GM21423 (cell line): ENCODE data around the gene EEF1AKMT2.
"Not testable (repeated sequence)": the region's sequence is repeated elsewhere in the genome, so short reads cannot be mapped to it uniquely, and the experiment has no call there.

ENCODE experiments used
- ATAC-seq: cut with Tn5 transposase; IDR thresholded peaks from one replicate; pipeline ENCODE4 v1.9.1; 2021; ENCODE audit warnings: mild to moderate bottlenecking, moderate library complexity; ENCODE audit not compliant: unreplicated experiment

EEF1AKMT2 gene

DNA sequence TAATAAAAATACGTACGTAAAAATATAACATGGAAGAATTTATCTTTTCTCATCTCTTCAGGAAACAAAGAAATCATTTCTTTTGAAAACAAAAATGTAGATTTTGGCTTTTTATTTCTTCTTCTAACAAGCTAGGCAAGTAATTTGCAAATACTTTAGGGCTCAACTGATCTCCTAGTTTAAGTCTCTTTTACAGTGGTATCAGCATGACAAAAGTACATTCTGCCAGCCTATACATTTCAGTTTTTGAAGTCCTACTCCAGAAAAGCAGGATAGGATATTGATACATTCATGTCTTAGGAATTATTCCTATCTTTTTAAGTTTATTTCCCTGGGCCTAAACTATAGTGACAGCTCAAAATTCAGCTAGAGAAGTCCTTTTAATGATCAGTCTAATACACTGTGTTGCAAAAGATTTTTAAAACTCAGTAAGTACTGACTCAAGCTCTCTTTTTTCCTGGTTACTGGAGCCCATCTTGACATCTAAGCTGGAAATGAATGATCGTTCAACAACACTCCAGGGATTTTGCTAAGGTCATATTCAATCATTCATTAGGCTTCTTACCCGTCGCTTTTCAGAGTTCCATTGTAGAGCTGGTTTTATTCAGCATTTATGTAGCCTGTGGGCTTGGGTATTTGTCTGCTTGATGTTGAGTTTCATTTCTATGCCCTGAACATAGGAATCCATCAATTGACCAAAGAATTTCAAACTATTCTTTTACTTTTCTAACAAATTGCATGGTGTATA is 35.4 kb downstream of the EEF1AKMT2 start:
- no peak for ATAC-seq

- ATAC-seq = no peak
These were observed 36.1 kb downstream of the EEF1AKMT2 start for GRCh38 chr10:124755581-124755980.

- no peak for ATAC-seq
These were observed 37.5 kb downstream of the EEF1AKMT2 start for GRCh38 chr10:124754227-124754626.

DNA sequence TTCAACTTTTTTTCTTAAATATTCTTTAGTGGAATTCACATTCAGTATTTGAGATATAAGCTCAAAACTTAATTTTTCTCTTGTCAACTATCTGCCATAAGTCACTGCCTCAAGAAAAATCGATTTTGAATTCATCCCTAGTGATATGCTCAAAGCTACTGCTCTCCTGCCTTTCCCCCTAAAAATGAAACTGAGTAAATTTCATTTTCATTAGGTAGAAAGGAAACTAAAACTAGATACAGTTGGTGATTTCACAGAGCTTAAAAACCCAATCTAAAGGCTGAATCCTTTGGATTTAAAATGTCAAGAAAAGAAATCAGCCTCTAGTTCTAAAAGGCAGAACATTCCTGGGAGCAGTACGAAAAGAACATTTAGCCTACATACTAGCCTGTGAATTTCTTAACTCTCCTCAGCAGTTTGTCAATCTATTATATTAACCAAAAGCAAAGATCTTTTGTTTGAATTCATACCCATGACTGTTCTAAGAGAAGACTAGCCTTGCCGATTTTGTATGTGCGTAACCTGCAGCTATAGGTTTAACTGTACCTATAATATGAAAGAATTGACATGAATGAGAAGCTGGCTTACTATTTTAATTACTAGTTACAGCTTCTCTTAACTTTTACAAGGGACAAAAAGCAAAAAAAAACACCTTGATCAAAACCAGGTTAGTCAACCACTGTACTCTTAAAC is 42.6 kb downstream of the EEF1AKMT2 start:
- peak; percentile 32 for ATAC-seq

DNA sequence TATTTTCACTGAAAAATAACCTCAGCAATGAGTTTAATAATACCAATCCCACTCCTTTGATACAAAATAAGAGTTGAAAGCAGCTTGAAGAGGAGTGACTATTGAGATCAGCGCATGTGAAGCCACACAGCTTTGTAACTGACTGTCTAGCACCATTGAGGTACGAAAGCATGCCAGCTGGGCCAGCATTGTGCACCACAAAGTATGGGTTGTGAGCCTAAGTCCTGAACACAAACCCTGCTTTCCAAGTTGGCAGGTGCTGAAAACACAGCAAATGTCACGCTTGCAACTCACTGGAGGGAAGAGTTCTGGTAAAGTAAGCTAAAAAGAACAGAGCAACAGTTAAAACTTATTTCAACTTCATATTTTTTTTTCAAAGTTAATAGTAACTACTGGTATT is 43.5 kb downstream of the EEF1AKMT2 start:
- no peak for ATAC-seq

DNA sequence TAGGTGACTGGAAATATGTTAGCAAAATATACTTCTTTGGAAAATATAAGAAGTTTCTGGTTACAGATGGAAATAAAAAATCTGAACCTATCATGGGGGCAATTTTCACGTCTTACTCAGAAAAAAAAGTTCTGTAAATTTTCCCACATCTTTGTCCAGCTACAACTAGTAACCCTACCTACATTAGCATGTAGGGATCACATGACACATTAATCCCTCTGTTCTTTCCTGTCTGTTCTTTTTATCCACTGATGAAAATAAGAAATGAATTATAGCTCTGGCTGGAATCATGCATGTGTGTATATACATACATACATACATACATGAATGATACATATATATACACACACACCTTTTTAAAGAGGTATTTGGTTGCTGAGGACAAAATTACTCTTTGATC is 43.9 kb downstream of the EEF1AKMT2 start:
- no peak for ATAC-seq

DNA sequence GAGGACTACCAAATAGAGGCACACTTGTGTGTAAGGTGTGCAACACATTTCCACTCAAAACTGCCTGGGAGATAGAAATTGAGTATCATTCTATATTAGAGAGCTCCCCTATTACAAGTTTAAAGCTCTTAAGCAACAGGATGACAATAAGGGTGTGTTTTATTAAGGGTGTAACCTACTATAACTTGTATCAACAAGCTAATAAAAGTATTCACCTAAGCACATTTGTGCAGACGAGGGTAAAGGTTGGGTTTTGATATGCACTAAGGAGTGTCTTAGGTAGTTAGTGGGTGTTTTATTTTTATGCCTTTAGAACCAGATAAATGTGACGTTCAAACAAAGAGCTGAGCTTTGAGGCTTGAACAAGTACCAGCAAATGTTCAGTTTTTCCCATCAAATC is 44.7 kb downstream of the EEF1AKMT2 start:
- ATAC-seq = no peak

- not testable (repeated sequence) for ATAC-seq
These were observed 45.2 kb downstream of the EEF1AKMT2 start for GRCh38 chr10:124746447-124746846.

- no peak for ATAC-seq
These were observed 46.0 kb downstream of the EEF1AKMT2 start for GRCh38 chr10:124745673-124746072.

DNA sequence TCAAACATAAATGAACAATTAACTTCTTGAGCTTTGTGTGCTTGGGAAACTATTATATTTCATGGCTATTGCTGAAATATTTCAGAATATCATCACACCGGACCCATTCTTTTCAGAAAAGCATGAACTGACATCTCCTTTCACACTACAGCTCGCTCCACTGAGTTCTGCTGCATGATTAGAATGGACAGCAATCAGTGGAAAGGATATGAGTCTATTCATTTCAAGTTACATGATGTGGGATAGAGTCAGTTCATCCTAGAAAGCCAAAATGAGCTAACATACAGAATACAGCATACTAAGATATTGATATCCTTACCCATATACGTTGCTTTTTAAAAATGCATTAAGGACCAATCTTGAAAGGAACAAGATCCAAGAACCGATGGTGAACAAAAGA is 46.4 kb downstream of the EEF1AKMT2 start:
- ATAC-seq = no peak

- ATAC-seq = peak; percentile 62
These were observed 47.3 kb downstream of the EEF1AKMT2 start, which contains the start of gene FAM53B for GRCh38 chr10:124744102-124745050. FAM53B (minus strand) TSS chr10:124744378; CDS start chr10:124706713, 37,665 bp downstream.

DNA sequence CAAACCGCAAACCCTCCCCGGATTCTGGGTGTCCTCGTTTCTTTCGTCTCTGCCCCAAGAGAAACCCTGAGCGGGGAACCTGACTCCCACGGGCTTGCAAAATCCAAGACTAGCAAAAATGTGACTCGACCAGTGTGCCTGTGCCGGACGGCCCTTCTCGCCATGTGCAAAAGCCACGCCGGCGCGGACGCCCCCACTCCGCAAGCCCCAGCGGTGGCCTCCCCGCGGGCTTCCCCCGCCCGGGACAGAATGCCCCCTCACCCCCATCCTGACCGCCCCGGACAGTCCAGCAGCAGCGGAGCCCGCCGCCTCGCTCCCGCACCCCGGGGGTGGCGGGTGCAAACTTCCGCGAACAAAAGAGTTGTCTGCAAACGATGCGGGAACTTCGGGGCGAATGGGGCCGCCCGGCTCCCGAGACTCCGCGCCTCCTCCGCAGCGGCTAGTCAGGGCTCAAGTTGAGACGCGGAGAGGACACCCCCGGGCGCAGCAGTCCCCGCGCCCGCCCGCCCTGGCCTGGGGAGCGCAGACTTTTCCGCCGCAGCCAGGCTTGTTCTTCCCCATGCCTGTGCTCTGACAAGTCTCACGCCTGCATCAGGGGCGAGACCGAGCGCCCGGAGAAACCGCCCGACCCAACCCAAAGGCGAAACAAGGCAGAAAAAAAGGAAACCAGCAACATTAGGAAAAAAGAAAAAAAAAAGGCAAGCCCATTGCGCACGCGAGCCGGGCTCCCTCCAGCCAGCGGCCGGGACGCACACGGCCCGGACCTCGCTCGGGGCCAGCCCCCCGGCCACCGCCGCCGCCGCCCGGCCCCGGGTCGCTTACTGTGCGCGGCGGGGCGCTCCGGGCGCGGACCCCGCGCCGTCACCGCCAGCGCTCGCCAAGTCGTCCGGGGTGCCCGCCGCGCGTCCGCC is 48.2 kb downstream of the EEF1AKMT2 start:
- peak; percentile 24 for ATAC-seq

DNA sequence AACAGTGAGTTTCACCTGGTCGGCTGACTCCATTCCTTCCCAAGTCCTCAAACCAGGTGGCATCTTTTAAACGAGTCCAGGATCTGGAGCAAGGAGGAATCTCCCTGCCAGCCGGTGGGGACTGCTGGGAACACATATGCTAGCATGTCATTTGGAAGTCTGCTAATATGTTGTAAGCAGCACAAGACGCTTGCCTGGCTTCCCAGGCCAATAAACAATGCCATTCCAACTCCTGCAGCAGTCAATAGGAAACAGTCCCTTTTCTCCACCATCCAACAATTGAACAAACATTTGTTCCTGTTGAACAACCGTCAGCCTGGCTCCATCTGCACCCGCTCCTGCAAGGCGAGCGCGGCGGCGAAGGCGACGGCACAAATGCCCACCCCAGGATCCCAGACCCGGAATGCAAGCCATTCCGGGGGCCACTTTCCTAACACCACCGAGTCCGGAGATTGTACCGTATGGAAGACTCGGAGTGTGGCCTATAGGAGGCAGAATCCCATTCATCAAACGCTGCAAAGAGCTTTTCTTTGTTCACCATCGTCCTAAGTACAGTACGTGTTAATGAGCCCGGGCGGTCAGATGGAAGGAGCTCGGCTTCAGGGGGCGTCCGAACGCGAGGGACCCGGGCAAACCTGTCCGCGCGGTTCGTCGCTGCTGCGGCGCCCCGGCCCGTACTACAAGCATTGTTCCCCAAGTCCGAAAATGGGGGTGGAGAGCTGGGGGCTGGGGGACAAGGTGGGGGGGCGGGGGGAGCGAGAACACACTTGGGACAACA is 49.1 kb downstream of the EEF1AKMT2 start:
- ATAC-seq = no peak

DNA sequence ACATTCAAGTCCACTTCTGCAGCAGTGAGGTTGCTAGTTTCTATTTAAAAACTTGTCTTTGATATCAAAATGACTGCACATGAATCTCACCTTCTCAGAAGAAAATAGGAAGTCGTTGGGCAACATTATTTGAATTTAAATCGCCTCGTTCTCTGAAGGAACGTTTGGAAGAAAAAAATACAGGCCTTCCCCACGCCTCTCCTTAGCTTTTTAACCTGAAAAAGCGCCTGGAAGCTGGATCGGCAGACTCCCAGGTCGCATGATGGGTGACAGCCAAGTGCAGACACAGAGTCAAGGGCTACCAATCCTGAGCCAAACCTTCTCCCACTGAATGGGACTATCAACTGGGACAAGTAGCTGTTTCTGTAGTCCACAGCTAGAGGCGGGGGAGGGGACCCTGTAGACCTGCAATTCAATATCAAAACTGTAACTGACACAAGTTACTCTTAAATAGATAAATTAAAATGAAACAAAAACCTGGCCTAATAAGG is 49.7 kb downstream of the EEF1AKMT2 start:
- no peak for ATAC-seq

DNA sequence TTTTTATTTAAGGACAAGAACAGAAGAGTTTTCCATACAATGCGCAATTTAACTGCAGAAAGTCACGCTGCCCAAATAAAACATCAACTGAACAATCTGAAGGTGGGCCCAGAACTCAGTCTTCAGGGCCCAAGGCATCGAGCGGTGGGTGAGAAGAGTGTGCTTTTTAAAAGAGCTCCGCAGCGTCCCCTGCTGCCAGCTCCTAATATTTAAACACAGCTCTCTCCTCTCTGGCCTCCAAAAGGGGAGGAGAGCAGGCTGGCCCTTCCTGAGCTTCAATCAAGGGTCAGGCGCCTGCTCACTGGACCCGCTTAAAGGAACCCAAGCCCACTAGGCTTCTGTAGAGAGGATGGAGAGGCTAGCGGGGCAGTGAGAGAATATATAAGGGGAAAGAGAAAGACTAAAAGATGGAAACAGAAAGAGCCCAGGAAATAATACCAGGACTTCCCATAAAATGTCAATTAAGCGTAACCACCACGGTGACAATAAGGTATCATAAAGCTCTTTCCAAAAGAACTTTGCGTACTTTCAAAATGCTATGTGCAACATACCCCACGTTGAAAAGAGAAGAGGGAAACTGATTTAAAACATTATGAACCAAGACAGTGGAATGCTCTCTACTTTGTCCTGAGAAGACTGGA is 50.3 kb downstream of the EEF1AKMT2 start:
- peak; percentile 41 for ATAC-seq

GRCh38 chr10:124740369-124741280 is 51.1 kb downstream of the EEF1AKMT2 start:
- ATAC-seq = peak; percentile 9

- no peak for ATAC-seq
These were observed 51.7 kb downstream of the EEF1AKMT2 start for GRCh38 chr10:124739986-124740368.
